SK-N-MC (cell line): Measurements from ENCODE around the gene TSPAN4.

ENCODE experiments used
- DNase-seq: peaks from one replicate; pipeline ENCODE4 v3.0.0-alpha.2; 2011; ENCODE audit warnings: low read depth, low spot score
- H3K27ac ChIP-seq: fragments of 200-600 bp; sonication (generic); 2 replicates; pipeline ENCODE4 v1.5.1; 2016; ENCODE audit warnings: mixed run types
- H3K36me3 ChIP-seq: fragments of 200-600 bp; sonication (generic); 2 replicates; pipeline ENCODE4 v1.6.1; 2017; ENCODE audit warnings: antibody characterized with exemption, low read length, mixed read lengths; ENCODE audit not compliant: insufficient read depth
- H3K4me3 ChIP-seq: fragments of 200-600 bp; sonication (generic); 2 replicates; pipeline ENCODE4 v1.5.1; 2016
- H3K9ac ChIP-seq: fragments of 200-600 bp; sonication (generic); 2 replicates; pipeline ENCODE4 v1.8.0; 2017; ENCODE audit warnings: mixed run types, mixed read lengths; ENCODE audit not compliant: insufficient read length
- H3K9me3 ChIP-seq: fragments of 200-600 bp; sonication (generic); 2 replicates; pipeline ENCODE4 v1.6.1; 2017; ENCODE audit warnings: low read depth, mild to moderate bottlenecking, antibody characterized with exemption, low read length, moderate library complexity, mixed read lengths
- EZH2 ChIP-seq: fragments of 200-600 bp; sonication (generic); IDR thresholded peaks from one replicate; pipeline ENCODE4 v1.6.1; 2017; ENCODE audit warnings: antibody characterized with exemption
- FOXP2 ChIP-seq: optimal IDR thresholded peaks from 2 replicates; pipeline ENCODE3; 2011; ENCODE audit warnings: mild to moderate bottlenecking, moderate library complexity; ENCODE audit not compliant: insufficient read depth; ENCODE audit errors: extremely low read length, control extremely low read depth
- POLR2AphosphoS5 ChIP-seq: IDR thresholded peaks from 2 replicates; pipeline ENCODE4 v1.6.1; 2012; ENCODE audit warnings: mild to moderate bottlenecking, low read depth, low read length, borderline replicate concordance

TSPAN4 gene

DNA sequence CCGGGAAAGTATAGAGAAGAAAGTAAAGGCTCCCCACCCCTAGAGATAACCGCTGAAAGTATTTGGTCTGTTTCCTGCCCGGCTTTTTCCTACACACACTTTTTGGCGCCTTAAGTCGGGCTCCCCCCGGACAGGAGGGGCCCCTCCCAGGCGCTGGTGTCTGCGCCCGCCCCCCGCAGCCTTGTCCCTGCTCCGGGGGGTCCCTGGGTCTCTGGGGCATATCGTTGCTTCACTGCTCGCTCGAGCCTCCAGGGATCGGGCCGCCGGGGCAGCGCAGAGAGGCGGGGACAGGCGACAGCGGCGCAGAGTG, 15.9 kb upstream of the TSPAN4 start:
- no peaks in the 10 kb centered on the region; the same call in 1 of the 2 replicates for H3K36me3 ChIP-seq
- DNase-seq, result no peak
- peak overlapping the region; percentile 70 for H3K4me3 ChIP-seq
- H3K9me3 ChIP-seq, result no peaks in the 10 kb centered on the region
- TF ChIP-seq FOXP2, result no peak
- TF ChIP-seq POLR2AphosphoS5, result no peak
- no peak for TF ChIP-seq EZH2
- no peak overlapping the region for H3K27ac ChIP-seq
- peak overlapping the region; percentile 32 for H3K9ac ChIP-seq

DNA sequence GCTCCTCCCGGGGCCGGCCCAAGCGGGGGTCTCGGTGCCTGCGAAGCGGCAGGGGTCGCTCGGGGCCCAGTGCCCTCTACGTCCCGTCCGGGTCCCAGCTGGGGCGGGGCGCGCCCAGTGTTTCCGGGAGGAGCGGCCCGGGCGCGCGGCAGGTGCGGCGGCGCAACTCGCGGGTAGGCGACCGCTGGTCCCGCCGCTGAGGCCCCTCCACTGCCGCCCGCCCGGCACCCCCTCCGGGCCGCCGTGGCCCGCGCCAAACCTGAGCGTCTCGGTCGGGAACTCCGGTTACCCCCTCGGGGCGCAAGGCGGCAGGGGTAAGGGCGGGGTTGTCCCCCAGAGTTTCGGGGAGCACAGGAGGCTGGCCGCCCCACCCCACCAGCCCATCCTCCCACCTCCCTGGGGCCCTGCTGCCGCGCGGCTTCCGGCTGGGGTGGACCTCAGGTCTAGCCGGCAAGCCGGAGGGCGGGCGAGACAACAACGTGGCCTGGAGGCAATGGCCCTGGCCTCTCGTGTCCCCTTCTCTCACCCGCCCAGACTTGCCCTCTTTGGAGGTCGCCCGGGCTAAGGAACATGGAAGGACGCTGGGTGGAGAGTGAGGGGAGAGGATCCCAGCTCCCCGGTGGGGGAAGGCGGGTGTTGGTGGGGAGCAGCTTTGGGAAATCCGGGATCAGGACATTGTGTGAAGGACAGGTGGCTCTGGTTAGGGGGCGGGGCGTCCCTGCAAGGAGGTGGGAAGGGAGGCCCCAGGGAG, 15.3 kb upstream of the TSPAN4 start:
- Histone ChIP-seq H3K27ac (no peak overlapping the region), H3K36me3 (no peaks in the 10 kb centered on the region; the same call in 1 of the 2 replicates), H3K9me3 (no peaks in the 10 kb centered on the region), H3K9ac (peak overlapping the region; percentile 32), H3K4me3 (peak overlapping the region; percentile 70)
- no peak for DNase-seq
- TF ChIP-seq EZH2 (no peak), FOXP2 (no peak), POLR2AphosphoS5 (no peak)

DNA sequence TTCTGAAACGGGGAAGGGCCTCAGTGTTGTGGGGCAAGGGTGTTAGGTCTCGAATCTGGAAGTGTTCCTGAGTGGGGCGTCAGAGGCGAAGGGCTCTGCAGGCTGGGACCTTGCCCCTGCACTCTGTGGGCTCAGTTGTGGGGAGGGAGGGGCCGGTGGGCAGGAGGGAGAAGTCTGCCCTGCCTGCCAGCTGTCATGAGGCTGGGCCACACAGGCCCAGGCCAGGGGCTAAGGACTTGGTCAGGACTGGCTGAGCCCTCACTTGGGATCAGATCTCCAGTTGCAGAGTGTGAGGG, 14.8 kb upstream of the TSPAN4 start, which contains the start of gene CRACR2B:
Gene CRACR2B, plus strand, starts transcription at position 23 of the 296 bp plus-strand sequence. CDS start 689 bp downstream, outside the sequence.
- H3K27ac ChIP-seq, result no peak within 1 kb of the TSS
- no peaks in the 10 kb centered on the region; the same call in 1 of the 2 replicates for H3K36me3 ChIP-seq
- TF ChIP-seq FOXP2 (no peak), EZH2 (no peak), POLR2AphosphoS5 (no peak)
- no peak for DNase-seq
- H3K9me3 ChIP-seq, result no peaks in the 10 kb centered on the region
- H3K9ac ChIP-seq, result peak within 1 kb of the TSS; percentile 32
- H3K4me3 ChIP-seq, result peak within 1 kb of the TSS; percentile 86

DNA sequence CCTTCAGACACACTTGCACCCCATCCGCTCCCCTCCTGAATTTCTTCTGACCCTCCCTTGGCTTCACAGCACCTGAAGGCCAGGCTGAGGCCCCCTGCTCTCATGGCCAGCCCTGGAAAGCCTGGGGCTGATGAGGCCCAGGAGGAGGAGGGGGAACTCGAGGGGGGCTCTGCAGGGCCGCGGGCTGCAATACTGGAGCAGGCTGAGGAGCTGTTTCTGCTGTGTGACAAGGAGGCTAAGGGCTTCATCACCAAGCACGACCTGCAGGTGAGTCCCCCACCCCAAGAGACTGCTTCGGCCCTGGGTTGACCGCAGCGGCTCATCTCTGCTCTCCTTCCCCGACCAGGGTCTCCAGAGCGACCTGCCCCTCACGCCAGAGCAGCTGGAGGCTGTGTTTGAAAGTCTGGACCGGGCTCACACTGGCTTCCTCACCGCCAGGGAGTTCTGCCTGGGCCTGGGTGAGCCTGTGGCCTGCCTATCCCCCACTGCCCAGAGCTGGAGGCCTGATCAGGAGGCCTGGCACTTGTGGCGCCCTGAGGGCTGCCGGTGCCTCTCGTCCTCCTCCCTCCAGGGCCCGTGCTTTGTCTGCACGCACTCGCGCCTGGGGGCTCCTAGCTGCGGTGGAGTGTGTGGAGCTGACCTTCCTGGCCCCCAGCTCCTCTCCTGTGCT, 14.0 kb upstream of the TSPAN4 start:
- TF ChIP-seq FOXP2, result no peak
- no peak for TF ChIP-seq POLR2AphosphoS5
- no peak for TF ChIP-seq EZH2
- no peak overlapping the region for H3K9ac ChIP-seq
- H3K36me3 ChIP-seq, result no peaks in the 10 kb centered on the region; the same call in 1 of the 2 replicates
- DNase-seq, result no peak
- peak overlapping the region; percentile 86 for H3K4me3 ChIP-seq
- H3K27ac ChIP-seq, result no peak overlapping the region
- H3K9me3 ChIP-seq, result no peaks in the 10 kb centered on the region

DNA sequence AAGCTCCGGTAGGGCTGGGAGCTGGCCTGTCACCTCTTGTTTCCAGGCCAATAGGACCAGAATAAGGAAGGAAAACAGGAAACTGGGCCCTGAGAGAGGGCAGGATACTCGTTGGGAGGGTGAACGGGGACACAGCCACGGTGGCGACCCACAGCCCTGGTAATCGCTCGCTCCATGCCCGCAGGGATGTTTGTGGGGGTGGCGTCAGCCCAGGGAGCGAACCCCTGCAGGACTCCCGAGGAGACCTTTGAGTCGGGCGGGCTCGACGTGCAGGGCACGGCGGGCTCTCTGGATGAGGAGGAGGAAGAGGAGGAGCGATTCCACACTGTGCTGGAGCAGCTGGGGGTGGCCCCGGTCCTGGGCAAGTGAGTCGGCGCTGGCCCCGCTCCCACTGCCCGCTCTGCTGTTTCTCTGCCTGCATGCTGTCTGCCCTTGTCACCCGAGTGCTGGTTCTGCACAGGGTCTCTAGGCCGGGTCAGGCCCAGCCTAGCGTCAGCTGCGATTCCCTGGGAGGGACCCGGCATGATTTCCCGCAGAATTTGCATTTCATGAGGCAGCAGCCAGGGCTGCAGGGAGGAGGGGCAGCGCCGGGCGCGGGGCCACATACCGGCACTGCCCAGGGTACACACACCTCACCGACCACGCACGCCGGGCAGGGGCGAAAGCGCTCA, 13.3 kb upstream of the TSPAN4 start:
- no peak overlapping the region for H3K27ac ChIP-seq
- TF ChIP-seq FOXP2 (no peak), POLR2AphosphoS5 (no peak), EZH2 (no peak)
- H3K9ac ChIP-seq, result no peak overlapping the region
- H3K9me3 ChIP-seq, result no peaks in the 10 kb centered on the region
- no peak for DNase-seq
- peak overlapping the region; percentile 86 for H3K4me3 ChIP-seq
- no peaks in the 10 kb centered on the region; the same call in 1 of the 2 replicates for H3K36me3 ChIP-seq

DNA sequence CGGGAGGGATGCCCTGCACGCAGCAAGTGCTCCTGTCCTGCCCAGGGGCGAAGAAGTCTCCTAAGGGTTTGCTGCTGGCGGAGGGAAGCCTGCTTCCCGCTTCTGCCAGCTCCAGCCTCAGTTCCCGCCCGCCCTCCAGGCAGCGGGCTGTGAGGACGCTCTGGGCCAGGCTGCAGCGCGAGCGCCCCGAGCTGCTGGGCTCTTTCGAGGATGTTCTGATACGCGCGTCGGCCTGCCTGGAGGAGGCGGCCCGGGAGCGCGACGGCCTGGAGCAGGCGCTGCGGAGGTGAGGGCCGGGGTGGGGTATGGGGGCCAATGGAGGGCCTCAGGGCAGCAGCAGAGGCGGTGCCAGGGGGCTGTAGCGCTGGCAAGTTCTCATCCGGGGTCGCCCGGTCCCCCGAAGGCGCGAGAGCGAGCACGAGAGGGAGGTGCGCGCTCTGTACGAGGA, 12.8 kb upstream of the TSPAN4 start:
- no peak for DNase-seq
- Histone ChIP-seq H3K4me3 (peak overlapping the region; percentile 86), H3K27ac (no peak overlapping the region), H3K9me3 (no peaks in the 10 kb centered on the region), H3K9ac (no peak overlapping the region), H3K36me3 (no peaks in the 10 kb centered on the region)
- TF ChIP-seq EZH2 (no peak), POLR2AphosphoS5 (peak; percentile 49; the same call in 1 of the 2 replicates), FOXP2 (no peak)

DNA sequence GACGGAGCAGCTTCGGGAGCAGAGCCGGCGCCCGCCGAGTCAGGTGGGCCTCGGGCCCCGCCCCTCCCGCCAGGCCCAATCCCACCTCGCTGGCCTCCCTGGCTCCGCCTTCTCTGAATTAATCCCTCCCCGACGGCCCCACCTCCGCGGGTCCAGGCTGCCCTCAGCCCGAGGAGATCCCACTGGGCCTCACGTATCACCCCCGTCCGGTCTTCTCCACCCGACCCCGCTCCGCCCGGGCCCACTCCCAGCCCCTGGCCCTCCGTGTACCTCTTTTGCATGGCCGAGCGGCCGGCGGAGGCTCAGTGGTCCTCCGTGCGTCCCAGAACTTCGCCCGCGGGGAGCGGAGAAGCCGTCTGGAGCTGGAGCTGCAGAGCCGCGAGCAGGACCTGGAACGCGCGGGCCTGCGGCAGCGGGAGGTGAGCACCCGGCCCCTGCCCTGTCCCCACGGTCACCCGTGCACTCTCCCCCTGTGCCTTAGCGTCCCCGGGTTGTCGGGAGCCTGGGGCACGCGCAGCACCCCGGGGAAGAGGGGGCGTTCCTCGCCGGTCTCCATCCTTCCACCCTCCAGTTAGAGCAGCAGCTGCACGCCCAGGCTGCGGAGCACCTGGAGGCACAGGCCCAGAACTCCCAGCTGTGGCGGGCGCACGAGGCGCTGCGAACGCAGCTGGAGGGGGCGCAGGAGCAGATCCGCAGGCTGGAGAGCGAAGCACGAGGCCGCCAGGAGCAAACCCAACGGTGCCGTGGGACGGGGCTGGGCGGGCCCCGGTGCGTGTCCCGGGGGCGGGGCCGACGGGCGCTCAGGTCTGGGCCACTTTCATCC, 12.1 kb upstream of the TSPAN4 start:
- no peak for TF ChIP-seq EZH2
- peak; percentile 60; the same call in 1 of the 2 replicates for TF ChIP-seq POLR2AphosphoS5
- TF ChIP-seq FOXP2, result no peak
- Histone ChIP-seq H3K4me3 (peak overlapping the region; percentile 86), H3K36me3 (no peaks in the 10 kb centered on the region), H3K9me3 (no peaks in the 10 kb centered on the region), H3K27ac (no peak overlapping the region), H3K9ac (no peak overlapping the region)
- DNase-seq, result no peak
